Endothelial cell of umbilical vein (primary cell): Measurements from ENCODE around the gene DCUN1D1.

Source experiments
- EZH2 ChIP-seq: IDR thresholded peaks from 2 replicates; pipeline ENCODE4 v1.6.1; 2012; ENCODE audit warnings: borderline replicate concordance, low read depth, mild to moderate bottlenecking, moderate library complexity, low read length, inconsistent platforms; ENCODE audit not compliant: severe bottlenecking
- FOS ChIP-seq: IDR thresholded peaks from 2 replicates; pipeline ENCODE4 v1.6.1; 2011; ENCODE audit warnings: mild to moderate bottlenecking, low read length, moderate library complexity, borderline replicate concordance; ENCODE audit not compliant: insufficient read depth
- TF ChIP-seq, protein P1 (sequence below), 2 donors: IDR thresholded peaks; 1 replicate in 1 of 2; 2 replicates in 1 of 2; pipeline ENCODE4 v1.5.1; 2011; ENCODE audit warnings: low read length in 2 of 2, mild to moderate bottlenecking in 2 of 2, moderate library complexity in 2 of 2, control low read depth in 1 of 2, inconsistent platforms in 1 of 2, low read depth in 1 of 2; ENCODE audit not compliant: insufficient read depth in 1 of 2; ENCODE audit errors: extremely low read depth in 1 of 2
- TF ChIP-seq, protein P2 (sequence below): IDR thresholded peaks from 2 replicates; pipeline ENCODE4 v1.6.1; 2011; ENCODE audit not compliant: insufficient read depth, insufficient read length

DNA sequence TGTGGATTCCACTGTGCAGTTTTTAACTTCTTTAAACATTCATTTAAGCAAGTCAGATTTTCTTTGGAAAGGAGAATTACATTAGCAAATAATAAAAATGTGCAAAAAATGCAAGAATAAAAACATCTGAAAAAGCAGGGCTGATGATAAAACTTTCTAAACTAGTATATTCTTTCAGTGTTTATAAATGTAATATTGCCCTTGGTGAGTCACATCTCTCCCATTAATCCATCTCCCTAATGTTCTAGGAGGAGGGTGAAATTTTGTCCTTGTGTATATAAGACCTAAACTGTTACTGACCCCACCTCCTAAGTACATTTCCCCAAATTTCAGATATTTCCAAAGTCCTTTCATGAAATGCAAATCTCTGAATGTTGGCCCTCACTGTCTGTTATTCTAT lies 28.5 kb upstream of the DCUN1D1 start:
- TF ChIP-seq, protein P1, sequence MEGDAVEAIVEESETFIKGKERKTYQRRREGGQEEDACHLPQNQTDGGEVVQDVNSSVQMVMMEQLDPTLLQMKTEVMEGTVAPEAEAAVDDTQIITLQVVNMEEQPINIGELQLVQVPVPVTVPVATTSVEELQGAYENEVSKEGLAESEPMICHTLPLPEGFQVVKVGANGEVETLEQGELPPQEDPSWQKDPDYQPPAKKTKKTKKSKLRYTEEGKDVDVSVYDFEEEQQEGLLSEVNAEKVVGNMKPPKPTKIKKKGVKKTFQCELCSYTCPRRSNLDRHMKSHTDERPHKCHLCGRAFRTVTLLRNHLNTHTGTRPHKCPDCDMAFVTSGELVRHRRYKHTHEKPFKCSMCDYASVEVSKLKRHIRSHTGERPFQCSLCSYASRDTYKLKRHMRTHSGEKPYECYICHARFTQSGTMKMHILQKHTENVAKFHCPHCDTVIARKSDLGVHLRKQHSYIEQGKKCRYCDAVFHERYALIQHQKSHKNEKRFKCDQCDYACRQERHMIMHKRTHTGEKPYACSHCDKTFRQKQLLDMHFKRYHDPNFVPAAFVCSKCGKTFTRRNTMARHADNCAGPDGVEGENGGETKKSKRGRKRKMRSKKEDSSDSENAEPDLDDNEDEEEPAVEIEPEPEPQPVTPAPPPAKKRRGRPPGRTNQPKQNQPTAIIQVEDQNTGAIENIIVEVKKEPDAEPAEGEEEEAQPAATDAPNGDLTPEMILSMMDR (IDR thresholded peaks at IDR 0.05; ENCODE audit: extremely low read depth in 1 of 2, insufficient read depth in 1 of 2, low read depth in 1 of 2, low read length in 2 of 2) = no peak
- TF ChIP-seq EZH2 (no peak), FOS (no peak)
- TF ChIP-seq, protein P2, sequence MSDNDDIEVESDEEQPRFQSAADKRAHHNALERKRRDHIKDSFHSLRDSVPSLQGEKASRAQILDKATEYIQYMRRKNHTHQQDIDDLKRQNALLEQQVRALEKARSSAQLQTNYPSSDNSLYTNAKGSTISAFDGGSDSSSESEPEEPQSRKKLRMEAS = no peak
